ENCODE results near the gene ZSCAN4.
A peak's percentile ranks its signal among the peaks of the same experiment; 100 is the strongest.

ZSCAN4 gene, protein sequence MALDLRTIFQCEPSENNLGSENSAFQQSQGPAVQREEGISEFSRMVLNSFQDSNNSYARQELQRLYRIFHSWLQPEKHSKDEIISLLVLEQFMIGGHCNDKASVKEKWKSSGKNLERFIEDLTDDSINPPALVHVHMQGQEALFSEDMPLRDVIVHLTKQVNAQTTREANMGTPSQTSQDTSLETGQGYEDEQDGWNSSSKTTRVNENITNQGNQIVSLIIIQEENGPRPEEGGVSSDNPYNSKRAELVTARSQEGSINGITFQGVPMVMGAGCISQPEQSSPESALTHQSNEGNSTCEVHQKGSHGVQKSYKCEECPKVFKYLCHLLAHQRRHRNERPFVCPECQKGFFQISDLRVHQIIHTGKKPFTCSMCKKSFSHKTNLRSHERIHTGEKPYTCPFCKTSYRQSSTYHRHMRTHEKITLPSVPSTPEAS

DNA sequence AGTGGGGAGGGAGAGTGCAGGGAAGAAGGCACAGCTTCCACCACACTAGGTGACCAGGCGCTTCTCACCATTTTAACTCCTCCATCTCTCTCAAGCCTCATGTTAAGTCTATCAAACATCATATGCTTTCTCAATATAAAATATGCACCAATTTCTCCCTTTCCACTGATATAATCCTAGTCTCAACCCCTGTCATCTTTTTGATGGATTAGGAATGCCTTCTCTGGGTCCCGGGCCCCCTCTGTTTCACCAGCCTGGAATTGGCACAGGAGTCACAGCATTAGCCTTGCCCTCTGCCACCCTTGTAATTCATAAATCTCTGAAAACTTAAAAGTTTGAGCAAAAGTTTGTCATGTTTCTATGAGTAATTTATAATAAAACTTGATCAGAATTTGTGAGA lies at the start of gene ZSCAN4:
Gene ZSCAN4, plus strand, starts transcription at position 301 of the 400 bp plus-strand sequence. CDS start 7,211 bp downstream, outside the sequence.
- no peak for DNase-seq

DNA sequence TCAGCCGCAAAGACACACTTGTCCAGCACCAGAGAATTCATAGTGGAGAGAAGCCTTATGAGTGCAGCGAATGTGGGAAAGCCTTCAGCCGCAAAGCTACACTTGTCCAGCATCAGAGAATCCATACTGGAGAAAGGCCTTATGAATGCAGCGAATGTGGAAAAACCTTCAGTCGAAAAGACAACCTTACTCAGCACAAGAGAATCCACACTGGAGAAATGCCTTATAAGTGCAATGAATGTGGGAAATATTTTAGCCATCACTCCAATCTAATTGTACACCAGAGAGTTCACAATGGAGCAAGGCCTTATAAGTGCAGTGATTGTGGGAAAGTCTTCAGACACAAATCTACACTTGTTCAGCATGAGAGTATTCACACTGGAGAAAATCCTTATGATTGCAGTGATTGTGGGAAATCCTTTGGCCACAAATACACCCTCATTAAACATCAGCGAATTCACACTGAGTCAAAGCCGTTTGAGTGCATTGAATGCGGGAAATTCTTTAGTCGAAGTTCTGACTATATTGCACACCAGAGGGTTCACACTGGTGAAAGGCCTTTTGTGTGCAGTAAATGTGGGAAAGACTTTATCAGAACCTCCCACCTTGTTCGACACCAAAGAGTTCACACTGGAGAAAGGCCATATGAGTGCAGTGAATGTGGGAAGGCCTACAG lies 47.9 kb upstream of the ZSCAN4 start:
- no peak for DNase-seq

DNA sequence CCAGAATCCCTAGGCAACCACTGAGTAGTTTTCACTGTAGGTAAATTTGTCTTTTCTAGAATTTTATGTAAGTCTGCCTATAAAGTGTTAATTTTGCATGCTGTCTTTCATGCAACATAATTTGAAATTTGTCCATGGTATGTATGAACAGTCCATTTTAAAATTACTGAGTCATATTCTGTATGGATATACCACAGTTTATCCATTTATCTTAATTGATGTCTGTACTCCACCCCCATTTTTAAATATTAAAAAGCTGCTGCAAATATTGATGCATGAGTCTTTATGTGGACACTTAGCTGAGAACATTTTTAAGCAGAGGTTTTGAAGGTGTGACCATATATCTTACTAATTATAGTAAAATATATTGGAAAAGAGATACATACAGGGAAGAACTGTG lies 45.6 kb upstream of the ZSCAN4 start:
- no peak for DNase-seq

DNA sequence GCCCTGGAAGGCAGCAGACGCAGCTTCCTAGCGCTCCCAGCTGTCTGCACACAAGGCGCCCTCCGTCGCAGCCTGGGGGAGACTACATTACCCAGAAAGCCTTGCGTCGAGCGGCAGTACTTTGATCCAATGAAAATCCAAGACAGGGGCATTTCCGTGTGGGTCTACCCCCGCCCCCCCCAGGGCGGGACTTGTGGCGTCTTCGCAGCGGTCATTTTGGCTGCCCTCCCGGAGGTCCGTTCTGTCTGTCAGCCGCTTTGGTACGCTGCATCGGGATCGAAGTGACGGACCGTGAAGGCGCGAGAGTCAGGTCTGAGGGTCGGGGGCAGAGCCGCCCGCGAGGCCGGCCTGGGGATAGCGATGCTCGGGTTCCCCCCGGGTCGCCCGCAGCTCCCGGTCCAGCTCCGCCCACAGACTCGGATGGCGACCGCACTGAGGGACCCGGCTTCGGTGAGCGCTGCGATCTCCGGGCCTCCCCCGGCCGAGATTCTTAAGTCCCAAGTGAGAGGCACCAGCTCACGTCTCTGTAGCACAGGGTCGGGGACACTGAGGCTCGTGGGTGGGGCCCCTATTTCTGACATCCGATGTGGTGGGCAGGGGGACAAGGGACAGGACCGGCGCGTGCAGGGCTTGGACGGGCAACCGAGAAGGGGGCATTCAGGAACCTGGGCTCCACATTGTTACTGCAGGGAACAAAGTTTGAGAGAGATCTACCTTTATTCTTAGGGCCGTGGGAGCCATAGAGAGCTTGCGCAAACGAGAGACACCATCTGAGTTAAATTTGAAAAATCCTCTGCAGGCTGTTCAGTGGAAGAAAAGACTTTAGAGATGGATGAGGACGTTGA lies 35.5 kb upstream of the ZSCAN4 start, which contains the start of gene ZNF211:
Gene ZNF211, plus strand, starts transcription at position 182 of the 845 bp plus-strand sequence. Its CDS starts 179 bp downstream, at position 361.
- DNase-seq, result peak; percentile 38

DNA sequence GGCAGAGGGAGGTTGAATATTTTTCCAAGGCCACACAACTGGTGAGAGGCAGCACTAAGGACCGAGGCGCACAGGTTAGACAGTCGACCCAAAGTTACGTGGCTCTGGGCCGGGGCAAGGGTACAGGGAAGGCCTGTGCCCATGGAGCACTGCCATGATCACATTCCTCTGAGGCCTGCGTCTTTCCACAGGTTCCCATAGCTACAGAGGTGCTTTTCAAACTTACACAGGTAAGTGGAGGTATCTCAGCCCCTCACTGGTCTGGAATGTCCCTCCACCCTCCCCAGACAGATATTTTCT lies 35.0 kb upstream of the ZSCAN4 start:
- no peak for DNase-seq

DNA sequence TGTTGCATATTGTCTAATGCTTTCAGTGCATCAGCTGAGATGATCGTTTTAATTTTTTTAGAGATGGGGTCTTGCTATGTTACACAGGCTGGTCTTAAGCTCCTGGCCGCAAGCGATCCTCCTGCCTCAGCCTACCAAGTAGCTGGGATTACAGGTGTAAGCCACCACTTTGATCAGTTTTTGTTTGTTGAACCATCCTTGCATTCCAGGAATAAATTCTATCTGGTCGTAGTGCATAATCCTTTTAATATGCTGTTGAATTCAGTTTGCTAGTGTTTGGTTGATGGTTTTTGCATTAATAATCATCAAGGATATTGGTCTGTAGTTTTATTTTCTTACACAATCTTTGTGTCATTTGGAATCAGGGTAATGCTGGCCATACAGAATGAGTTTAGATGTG lies 31.4 kb upstream of the ZSCAN4 start:
- no peak for DNase-seq

DNA sequence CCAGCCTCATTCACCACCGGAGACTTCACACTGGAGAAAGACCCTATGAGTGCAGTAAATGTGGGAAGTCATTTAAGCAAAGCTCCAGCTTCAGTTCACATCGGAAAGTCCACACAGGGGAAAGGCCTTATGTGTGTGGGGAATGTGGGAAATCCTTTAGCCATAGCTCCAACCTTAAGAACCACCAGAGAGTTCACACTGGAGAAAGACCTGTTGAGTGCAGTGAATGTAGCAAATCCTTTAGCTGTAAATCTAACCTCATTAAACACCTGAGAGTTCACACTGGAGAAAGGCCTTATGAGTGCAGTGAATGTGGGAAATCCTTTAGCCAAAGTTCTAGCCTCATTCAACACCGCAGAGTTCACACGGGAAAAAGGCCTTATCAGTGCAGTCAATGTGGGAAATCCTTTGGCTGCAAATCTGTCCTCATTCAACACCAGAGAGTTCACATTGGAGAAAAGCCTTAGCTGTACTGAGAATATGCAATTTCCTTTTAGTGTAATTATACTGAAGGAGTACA lies 27.0 kb upstream of the ZSCAN4 start:
- DNase-seq, result no peak

DNA sequence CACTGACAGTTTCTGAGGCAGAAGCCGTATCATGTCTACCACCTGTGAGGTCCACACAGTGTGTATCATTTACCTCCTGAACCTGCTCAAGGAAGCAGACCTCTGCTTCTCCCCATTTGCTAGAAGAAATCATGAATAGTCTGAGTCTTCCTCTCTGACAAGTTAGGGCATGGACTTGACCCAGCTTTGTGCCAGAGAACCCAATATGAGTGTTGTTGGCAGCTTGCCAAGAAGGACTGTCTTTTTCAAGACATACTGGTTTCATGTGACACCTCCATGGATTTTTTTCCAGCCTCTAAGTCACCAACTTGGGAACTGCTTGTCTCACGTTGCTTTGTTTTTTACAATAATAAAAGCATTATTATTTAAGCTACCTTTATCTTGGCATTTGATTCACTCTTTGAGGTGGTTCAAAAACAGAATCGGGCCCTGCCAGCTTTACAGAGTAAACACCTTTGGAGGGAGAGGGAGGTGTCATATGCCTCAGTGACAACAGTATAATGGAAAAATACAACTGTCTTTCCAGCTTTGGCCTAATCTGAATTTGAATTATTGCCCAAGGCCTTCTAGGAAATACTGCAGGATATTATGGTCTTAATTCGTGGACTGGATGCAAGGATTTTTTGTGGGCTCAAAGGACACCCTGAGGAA lies 26.2 kb upstream of the ZSCAN4 start:
- DNase-seq, result no peak

DNA sequence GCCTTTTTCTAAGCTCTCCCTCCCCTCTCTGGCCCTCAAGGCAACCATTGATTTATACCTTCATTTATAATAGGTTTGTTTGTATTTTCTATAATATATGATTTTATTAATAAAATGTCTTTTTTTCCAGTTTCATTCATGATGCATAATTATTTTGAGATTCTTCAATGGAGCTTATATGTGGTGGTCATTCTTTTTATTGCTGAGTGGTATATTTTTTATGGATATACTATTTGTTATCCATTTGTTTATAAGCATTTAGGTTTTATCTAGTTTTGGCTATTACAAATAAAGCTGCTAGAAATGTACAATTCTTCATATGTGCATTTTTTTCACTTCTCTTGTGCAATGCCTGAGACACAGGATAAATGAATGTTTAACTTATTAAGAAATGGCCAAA lies 25.0 kb upstream of the ZSCAN4 start:
- DNase-seq, result no peak

DNA sequence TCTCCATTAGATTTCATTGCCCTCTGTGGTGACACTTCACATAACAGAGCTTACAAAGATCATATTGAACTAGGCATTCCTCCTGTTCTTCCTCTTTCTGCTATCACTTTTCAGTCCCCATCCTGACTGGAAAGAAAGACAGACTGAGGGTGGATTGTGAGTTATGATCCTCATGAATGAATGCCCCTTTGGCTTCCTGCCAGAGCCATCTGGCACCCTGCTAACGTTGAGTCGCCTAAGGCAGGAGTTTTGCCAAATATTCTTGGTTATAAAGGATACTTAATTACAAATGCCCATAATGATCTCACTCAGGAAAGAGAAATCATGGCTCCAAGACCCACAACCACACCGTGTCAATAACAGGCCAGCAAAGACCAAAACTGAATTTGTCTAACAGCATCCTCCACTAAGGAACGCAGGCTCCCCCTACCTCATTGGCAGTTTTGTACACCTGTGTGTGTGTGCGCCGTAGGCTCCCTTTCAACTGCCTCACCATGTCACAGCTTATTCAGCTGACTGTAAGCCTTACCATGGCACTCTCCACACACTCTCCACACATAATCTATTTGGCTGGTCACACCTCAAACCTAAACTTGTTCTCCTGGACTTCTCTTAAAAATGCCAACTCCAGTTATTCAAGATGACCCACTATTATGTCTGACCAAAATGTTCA lies 20.3 kb upstream of the ZSCAN4 start:
- DNase-seq, result no peak

DNA sequence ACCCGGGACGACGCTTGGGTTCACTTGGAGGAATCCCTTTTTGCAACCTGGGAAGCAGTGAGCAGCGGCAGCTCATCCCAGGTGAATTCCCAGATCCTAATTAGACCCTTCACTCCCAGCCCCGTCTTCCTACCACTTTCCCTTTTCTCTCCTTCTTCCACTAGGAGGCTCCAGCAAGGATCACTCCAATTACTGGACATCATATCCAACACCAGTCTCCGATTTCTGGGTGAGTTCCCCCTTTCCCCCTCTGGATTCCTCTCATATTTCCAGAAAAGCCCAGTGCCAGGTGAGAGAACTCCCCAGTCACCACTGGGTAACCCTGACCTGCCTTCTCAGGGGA lies 17.1 kb upstream of the ZSCAN4 start:
- DNase-seq, result no peak

DNA sequence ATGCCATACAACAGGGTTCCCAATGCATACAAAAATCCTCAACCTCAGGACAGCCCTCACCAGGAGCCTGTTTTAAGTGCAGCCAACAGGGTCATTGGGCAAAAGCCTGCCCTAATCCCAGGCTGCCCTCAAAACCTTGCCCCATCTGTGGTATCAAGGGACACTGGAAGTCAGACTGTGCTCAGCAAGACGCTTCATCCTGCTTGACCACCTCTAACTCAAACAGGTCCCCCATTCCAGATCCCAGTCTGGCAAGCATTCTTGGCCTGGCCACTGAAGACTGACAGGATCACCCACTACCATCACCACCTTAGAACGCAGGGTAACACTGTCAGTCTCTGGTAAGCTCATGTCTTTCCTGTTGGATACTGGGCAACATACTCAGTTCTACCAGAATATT lies 15.0 kb upstream of the ZSCAN4 start:
- no peak for DNase-seq

DNA sequence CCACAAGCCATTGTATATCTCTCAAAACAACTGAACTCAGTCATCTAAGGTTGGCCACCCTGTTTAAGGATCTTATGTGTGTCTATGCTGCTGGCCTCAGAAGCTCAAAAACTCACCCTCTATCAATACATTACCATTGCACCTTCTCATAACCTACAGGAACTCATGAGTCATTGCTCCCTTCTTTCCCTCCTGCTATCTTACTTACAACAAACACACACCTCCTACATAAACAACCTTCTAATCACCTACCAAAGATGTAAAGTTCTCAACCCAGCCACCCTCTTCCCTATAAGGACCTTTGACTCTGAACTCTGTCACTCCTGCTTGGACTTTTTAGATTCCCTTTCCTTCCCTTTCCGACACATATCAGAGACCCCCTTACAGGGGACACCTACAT lies 13.3 kb upstream of the ZSCAN4 start:
- no peak for DNase-seq

DNA sequence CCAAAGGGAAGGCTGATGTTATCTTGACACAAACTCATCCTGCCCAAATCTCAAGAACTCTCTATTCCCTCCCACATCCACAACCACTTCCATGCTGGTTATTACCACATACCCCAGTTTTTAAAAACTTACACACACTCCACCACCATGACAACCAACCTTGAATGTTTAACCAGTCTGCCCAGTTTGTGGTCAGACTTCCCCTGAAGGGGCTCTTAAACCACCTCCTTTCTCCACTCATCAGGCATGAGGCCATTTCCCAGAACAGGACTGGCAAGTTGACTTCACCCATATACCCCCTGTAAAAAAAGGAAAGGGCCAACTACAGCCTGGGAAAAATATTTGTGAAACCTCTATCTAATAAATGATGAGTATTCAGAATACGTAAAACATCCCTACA lies 12.4 kb upstream of the ZSCAN4 start:
- no peak for DNase-seq

DNA sequence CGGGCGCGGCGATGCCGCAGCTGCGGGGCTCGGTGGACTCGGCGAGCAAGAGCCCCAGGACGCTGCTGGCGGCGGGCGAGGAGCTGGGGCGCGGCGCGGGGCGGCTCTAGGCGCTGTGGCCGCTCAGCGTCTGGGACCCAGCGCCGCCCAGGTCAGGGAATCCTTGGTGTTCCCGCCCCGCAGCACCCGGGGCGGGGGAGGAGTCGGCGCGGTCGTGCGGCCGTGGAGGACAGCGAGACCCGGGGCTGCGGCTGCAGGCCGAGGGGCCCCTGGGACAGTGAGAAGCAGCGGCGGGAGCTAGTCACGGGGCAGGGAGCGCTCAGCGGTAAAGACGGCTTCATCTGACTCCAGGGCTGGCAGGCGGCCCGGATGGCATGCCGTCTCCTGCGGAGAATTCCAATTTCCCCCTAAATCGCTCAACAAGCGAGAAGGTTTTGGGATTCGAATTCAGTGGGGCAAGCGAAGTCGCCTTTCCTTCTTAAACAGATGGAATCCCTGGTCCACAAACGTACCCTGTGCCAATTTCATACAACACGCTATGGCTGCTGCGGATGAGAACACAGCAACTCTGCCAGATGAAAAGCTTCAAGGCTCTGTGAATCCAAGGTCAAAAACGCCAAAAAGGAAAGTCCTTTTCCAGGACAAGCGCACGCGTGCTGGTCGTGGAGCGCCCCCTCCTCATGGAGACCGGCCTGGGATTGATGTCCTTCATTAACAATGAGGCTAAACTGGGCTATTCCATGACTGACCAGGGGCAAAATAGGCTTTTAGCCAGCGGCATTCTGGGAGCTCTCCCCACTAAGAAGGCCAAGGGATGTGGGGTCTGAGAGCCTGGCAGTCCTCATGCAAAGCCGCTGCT lies 4.2 kb upstream of the ZSCAN4 start:
- peak; percentile 40 for DNase-seq

DNA sequence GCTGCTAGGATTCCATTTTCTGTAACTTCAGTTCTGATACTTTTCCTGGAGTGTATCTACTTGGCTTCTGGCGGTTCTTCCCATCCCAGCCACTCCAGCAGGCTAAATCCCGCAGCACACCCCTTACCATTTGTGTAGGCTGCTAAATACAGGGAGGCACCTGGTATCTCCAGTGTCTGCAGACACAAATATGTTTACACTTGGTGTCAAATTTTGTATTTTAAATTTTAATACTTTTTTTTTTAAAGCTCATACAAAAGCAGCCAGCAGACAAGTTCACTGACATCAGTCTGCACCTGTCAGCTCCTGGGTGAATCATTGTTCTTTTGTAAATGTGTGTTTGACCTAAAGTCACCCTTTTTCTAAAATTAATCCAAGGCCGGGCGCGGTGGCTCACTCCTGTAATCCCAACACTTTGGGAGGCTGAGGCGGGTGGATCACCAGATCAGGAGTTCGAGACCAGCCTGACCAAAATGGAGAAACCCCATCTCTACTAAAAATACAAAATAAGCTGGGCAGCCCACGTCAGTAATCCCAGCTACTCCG lies 3.4 kb upstream of the ZSCAN4 start:
- no peak for DNase-seq

DNA sequence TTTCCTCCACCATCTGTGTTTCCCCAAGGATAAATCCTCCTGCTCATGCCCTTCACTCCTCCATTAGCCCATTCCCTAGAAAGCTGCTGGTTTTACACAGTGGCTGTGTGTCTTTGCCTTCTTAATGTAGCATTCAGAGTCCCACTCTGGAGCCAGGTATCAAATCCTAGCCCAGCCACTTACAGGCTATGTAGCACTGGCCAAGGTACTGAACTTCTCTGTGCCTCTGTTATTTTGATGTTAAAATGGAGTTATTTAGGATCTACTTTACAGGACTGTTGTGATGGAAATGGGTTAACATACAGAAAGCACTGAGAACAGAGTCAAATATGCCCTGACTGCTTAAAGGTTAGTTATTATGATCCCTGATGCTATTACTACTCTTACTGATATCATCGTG lies 1.5 kb upstream of the ZSCAN4 start:
- no peak for DNase-seq

DNA sequence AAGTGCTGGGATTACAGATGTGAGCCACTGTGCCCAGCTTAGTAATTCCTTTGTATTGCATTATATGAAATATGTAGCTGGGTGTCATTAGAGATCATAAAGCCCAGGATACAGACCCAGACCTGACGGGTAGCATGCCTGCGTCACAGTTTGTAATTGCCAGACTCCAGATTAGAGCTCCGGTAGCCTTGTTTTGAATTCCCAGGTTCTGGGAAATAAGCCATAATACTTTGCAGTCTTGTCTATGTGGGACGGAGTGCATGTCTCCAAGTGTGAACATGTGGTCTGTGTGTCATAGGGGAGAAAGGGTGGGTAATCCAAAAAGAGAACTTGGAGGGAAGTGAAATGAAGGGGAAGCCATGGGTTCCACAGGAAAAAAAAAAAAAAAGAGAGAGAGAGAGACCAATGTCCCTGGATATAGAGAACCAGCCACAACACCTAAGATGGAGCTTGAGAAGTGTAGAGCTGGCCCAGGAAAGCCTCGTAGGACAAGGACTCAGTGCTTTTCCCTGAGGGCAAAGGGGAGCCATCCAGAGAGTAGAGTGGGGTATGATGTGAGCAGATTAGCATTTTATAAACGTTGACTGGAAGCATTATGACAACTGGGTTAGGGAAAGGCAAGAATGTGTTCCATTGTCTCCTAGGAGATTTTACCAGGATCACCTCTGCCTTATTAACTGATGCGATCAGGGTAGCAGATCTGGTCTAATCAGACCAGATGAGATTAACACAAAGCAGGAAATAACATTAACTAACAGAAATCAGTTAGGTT lies 2.6 kb downstream of the ZSCAN4 start:
- DNase-seq, result no peak

DNA sequence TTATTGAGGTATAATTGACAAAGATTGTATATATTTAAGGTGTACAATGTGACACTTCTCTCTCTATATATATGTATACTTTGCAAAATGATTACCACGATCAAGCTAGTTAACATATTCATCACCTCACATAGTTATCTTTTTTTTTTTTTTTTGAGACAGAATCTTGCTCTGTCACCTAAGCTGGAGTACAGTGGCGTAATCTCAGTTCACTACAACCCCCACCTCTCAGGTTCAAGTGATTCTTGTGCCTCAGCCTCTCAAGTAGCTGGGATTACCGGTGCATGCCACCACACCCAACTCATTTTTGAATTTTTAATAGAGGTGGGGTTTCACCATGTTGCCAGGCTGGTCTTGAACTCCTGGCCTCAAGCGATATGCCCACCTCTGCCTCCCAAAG lies 3.7 kb downstream of the ZSCAN4 start:
- no peak for DNase-seq

DNA sequence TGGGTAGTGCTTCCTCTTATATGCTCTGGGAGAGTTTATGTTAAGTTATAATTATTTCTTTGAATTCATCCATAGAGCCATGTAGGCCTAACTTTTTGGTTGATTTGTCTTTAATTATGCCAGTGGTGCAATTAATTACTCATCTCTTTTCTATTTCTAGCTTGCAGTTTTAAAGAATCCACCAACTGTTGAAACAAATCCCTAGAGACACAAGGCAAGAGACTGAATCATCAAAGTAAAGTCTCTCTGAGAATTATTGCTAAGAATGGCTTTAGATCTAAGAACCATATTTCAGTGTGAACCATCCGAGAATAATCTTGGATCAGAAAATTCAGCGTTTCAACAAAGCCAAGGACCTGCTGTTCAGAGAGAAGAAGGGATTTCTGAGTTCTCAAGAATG lies 7.1 kb downstream of the ZSCAN4 start:
- DNase-seq, result no peak
